GM12873 (cell line): ENCODE data around the gene SP140.

ENCODE experiments used
- CTCF ChIP-seq: IDR thresholded peaks from 2 replicates; pipeline ENCODE4 v1.5.1; 2012; ENCODE audit warnings: low read depth, mild to moderate bottlenecking, moderate library complexity, low read length, control low read depth; ENCODE audit not compliant: insufficient read depth; ENCODE audit errors: missing control alignments

SP140 gene

GRCh38 chr2:230225486-230225885 is at the start of gene SP140:
SP140 (plus strand) TSS chr2:230225736; CDS start chr2:230225845, 109 bp downstream.
- no peak for TF ChIP-seq CTCF

- TF ChIP-seq CTCF: no peak
Measured at GRCh38 chr2:230176996-230177395, 48.5 kb upstream of the SP140 start.

GRCh38 chr2:230178546-230179485 is 46.7 kb upstream of the SP140 start:
- no peak for TF ChIP-seq CTCF

GRCh38 chr2:230179907-230180306 is 45.6 kb upstream of the SP140 start:
- TF ChIP-seq CTCF: no peak

- TF ChIP-seq CTCF: no peak
Measured at GRCh38 chr2:230181195-230181594, 44.3 kb upstream of the SP140 start.

GRCh38 chr2:230184727-230185578 is 40.6 kb upstream of the SP140 start:
- no peak for TF ChIP-seq CTCF
